ENCODE results near the gene DPY30.
"Not testable (repeated sequence)": the region's sequence is repeated elsewhere in the genome, so short reads cannot be mapped to it uniquely, and the experiment has no call there.

DPY30 gene

GRCh38 chr2:32039447-32040219 is at the start of gene DPY30:
Gene DPY30 (minus strand): TSS chr2:32039805. CDS start chr2:32039456, 349 bp downstream.
- Mint-ChIP-seq H3K27ac (peak within 1 kb of the TSS; percentile 97), H3K27me3 (no peaks in the 10 kb centered on the region), H3K9me3 (ENCODE audit: low read depth) (no peaks in the 10 kb centered on the region), H3K4me1 (ENCODE audit: low read depth) (peaks cover 18% of the 10 kb centered on the region), H3K36me3 (no peaks in the 10 kb centered on the region), H3K4me3 (peak within 1 kb of the TSS; percentile 89)

- no peaks in the 10 kb centered on the region for H3K9me3 Mint-ChIP-seq (ENCODE audit: low read depth)
- no peaks in the 10 kb centered on the region for H3K27me3 Mint-ChIP-seq
- peaks cover 2% of the 10 kb centered on the region for H3K36me3 Mint-ChIP-seq
- H3K4me3 Mint-ChIP-seq, result no peak overlapping the region
- H3K4me1 Mint-ChIP-seq (ENCODE audit: low read depth), result peaks cover 41% of the 10 kb centered on the region
- no peak overlapping the region for H3K27ac Mint-ChIP-seq
Observed at GRCh38 chr2:32074134-32074506, 34.5 kb upstream of the DPY30 start.

- Mint-ChIP-seq H3K4me3 (no peak overlapping the region), H3K4me1 (ENCODE audit: low read depth) (peaks cover 51% of the 10 kb centered on the region), H3K36me3 (peaks cover 2% of the 10 kb centered on the region), H3K27me3 (no peaks in the 10 kb centered on the region), H3K9me3 (ENCODE audit: low read depth) (no peaks in the 10 kb centered on the region), H3K27ac (no peak overlapping the region)
Observed at GRCh38 chr2:32067549-32067948, 27.9 kb upstream of the DPY30 start.

GRCh38 chr2:32064713-32065112 is 25.1 kb upstream of the DPY30 start:
- H3K36me3 Mint-ChIP-seq, result peaks cover 2% of the 10 kb centered on the region
- H3K4me1 Mint-ChIP-seq (ENCODE audit: low read depth), result peaks cover 41% of the 10 kb centered on the region

GRCh38 chr2:32064021-32064601 is 24.5 kb upstream of the DPY30 start:
- peaks cover 2% of the 10 kb centered on the region for H3K36me3 Mint-ChIP-seq
- no peaks in the 10 kb centered on the region for H3K27me3 Mint-ChIP-seq
- peak overlapping the region; percentile 97 for H3K4me3 Mint-ChIP-seq
- H3K27ac Mint-ChIP-seq, result peak overlapping the region; percentile 89
- H3K4me1 Mint-ChIP-seq (ENCODE audit: low read depth), result peaks cover 38% of the 10 kb centered on the region
- no peaks in the 10 kb centered on the region for H3K9me3 Mint-ChIP-seq (ENCODE audit: low read depth)

More at GRCh38 chr2:32064713-32065112, 25.1 kb upstream of the DPY30 start:
- Mint-ChIP-seq H3K4me3 (peak overlapping the region; percentile 97), H3K27ac (peak overlapping the region; percentile 89), H3K27me3 (no peaks in the 10 kb centered on the region), H3K9me3 (ENCODE audit: low read depth) (no peaks in the 10 kb centered on the region)

- Mint-ChIP-seq H3K27me3 (no peaks in the 10 kb centered on the region), H3K4me3 (peak within 1 kb of the TSS; percentile 97), H3K9me3 (ENCODE audit: low read depth) (no peaks in the 10 kb centered on the region), H3K4me1 (ENCODE audit: low read depth) (peaks cover 35% of the 10 kb centered on the region), H3K27ac (peak within 1 kb of the TSS; percentile 91), H3K36me3 (peaks cover 2% of the 10 kb centered on the region)
Observed at GRCh38 chr2:32063310-32064020, 23.9 kb upstream of the DPY30 start, which contains the start of gene SPAST. Gene SPAST (plus strand): TSS chr2:32063556. CDS start chr2:32063832, 276 bp downstream.

GRCh38 chr2:32061973-32062861 is 22.6 kb upstream of the DPY30 start:
- Mint-ChIP-seq H3K4me1 (ENCODE audit: low read depth) (peaks cover 30% of the 10 kb centered on the region), H3K9me3 (ENCODE audit: low read depth) (no peaks in the 10 kb centered on the region), H3K4me3 (peak overlapping the region; percentile 97), H3K27me3 (no peaks in the 10 kb centered on the region), H3K36me3 (peaks cover 2% of the 10 kb centered on the region), H3K27ac (peak overlapping the region; percentile 91)

- no peak overlapping the region for H3K27ac Mint-ChIP-seq
- H3K4me3 Mint-ChIP-seq, result peak overlapping the region; percentile 97
- peaks cover 24% of the 10 kb centered on the region for H3K4me1 Mint-ChIP-seq (ENCODE audit: low read depth)
- H3K9me3 Mint-ChIP-seq (ENCODE audit: low read depth), result no peaks in the 10 kb centered on the region
- peaks cover 2% of the 10 kb centered on the region for H3K36me3 Mint-ChIP-seq
- no peaks in the 10 kb centered on the region for H3K27me3 Mint-ChIP-seq
Observed at GRCh38 chr2:32061430-32061829, 21.8 kb upstream of the DPY30 start.

- no peaks in the 10 kb centered on the region for H3K27me3 Mint-ChIP-seq
- no peak overlapping the region for H3K27ac Mint-ChIP-seq
- H3K4me1 Mint-ChIP-seq (ENCODE audit: low read depth), result peaks cover 15% of the 10 kb centered on the region
- no peaks in the 10 kb centered on the region for H3K36me3 Mint-ChIP-seq
- H3K4me3 Mint-ChIP-seq, result no peak overlapping the region
- H3K9me3 Mint-ChIP-seq (ENCODE audit: low read depth), result no peaks in the 10 kb centered on the region
Observed at GRCh38 chr2:32060266-32060665, 20.7 kb upstream of the DPY30 start.

- peaks cover 8% of the 10 kb centered on the region for H3K4me1 Mint-ChIP-seq (ENCODE audit: low read depth)
- H3K36me3 Mint-ChIP-seq, result no peaks in the 10 kb centered on the region
- H3K27me3 Mint-ChIP-seq, result no peaks in the 10 kb centered on the region
- H3K4me3 Mint-ChIP-seq, result no peak overlapping the region
- H3K9me3 Mint-ChIP-seq (ENCODE audit: low read depth), result no peaks in the 10 kb centered on the region
- H3K27ac Mint-ChIP-seq, result no peak overlapping the region
Observed at GRCh38 chr2:32058130-32058529, 18.5 kb upstream of the DPY30 start.

GRCh38 chr2:32054583-32054982 is 15.0 kb upstream of the DPY30 start:
- not testable (repeated sequence) for H3K27ac Mint-ChIP-seq; H3K36me3 Mint-ChIP-seq; H3K27me3 Mint-ChIP-seq; H3K4me1 Mint-ChIP-seq (ENCODE audit: low read depth); H3K9me3 Mint-ChIP-seq (ENCODE audit: low read depth); H3K4me3 Mint-ChIP-seq

- H3K9me3 Mint-ChIP-seq (ENCODE audit: low read depth), result no peaks in the 10 kb centered on the region
- H3K27me3 Mint-ChIP-seq, result no peaks in the 10 kb centered on the region
- H3K4me1 Mint-ChIP-seq (ENCODE audit: low read depth), result no peaks in the 10 kb centered on the region
- no peaks in the 10 kb centered on the region for H3K36me3 Mint-ChIP-seq
- H3K4me3 Mint-ChIP-seq, result no peak overlapping the region
- H3K27ac Mint-ChIP-seq, result no peak overlapping the region
Observed at GRCh38 chr2:32051836-32052439, 12.3 kb upstream of the DPY30 start.

GRCh38 chr2:32043561-32043960 is 4.0 kb upstream of the DPY30 start:
- H3K9me3 Mint-ChIP-seq (ENCODE audit: low read depth), result no peaks in the 10 kb centered on the region
- peaks cover 13% of the 10 kb centered on the region for H3K4me1 Mint-ChIP-seq (ENCODE audit: low read depth)
- H3K27ac Mint-ChIP-seq, result no peak overlapping the region
- H3K27me3 Mint-ChIP-seq, result no peaks in the 10 kb centered on the region
- H3K36me3 Mint-ChIP-seq, result no peaks in the 10 kb centered on the region
- H3K4me3 Mint-ChIP-seq, result no peak overlapping the region

GRCh38 chr2:32034198-32034887 is 5.3 kb downstream of the DPY30 start:
- H3K27me3 Mint-ChIP-seq; H3K9me3 Mint-ChIP-seq (ENCODE audit: low read depth); H3K36me3 Mint-ChIP-seq; H3K4me3 Mint-ChIP-seq: not testable (repeated sequence)
- peaks cover 29% of the 10 kb centered on the region for H3K4me1 Mint-ChIP-seq (ENCODE audit: low read depth)
- H3K27ac Mint-ChIP-seq, result peak overlapping the region; percentile 5
